ENCODE results near the gene CNNM3. TPM values are rescaled to one million over a fixed set of nuclear protein-coding genes. Genes with fewer than 3 reads are reported as not detected.

The CNNM3 gene
- total and polyA plus RNA-seq, 4 donors = 10.0 to 19.8 (median 16.1) TPM

GRCh38 chr2:96881349-96882195, 65.5 kb downstream of the CNNM3 start:
- TF ChIP-seq FOXA2 (IDR thresholded peaks at IDR 0.05) = no peak
- TF ChIP-seq NR2F2 (IDR thresholded peaks at IDR 0.05) = no peak
- TF ChIP-seq ATF3 (IDR thresholded peaks at IDR 0.05) = no peak
- TF ChIP-seq ZBTB33 (IDR thresholded peaks at IDR 0.05) = no peak
- TF ChIP-seq YY1 (IDR thresholded peaks at IDR 0.05) = no peak
- no peak overlapping the region for H3K4me3 ChIP-seq (ENCODE audit: low read depth in 1 of 3, low read length in 3 of 3)
- no peaks in the 10 kb centered on the region for H3K9me3 ChIP-seq (ENCODE audit: control insufficient read depth in 4 of 4, low read length in 3 of 4)
- H3K27ac ChIP-seq (ENCODE audit: low read depth in 1 of 2, low read length in 2 of 2) = no peak overlapping the region
- H3K4me1 ChIP-seq (ENCODE audit: control insufficient read depth in 4 of 4, insufficient read depth in 4 of 4, low read length in 3 of 4) = peaks cover 0 to 12% (median 0%) of the 10 kb centered on the region in 4 donors
- WGBS = 82% methylated on average over 10 of the region's 10 CpGs
- H3K9ac ChIP-seq (ENCODE audit: low read depth in 1 of 2, low read length in 2 of 2) = no peak overlapping the region
- DNase-seq (ENCODE audit: low spot score) = no peak
- no peaks in the 10 kb centered on the region for H3K36me3 ChIP-seq (ENCODE audit: control insufficient read depth in 4 of 4, insufficient read depth in 3 of 4, low read depth in 1 of 4, low read length in 3 of 4)
- no peaks in the 10 kb centered on the region for H3K27me3 ChIP-seq (ENCODE audit: control insufficient read depth in 4 of 4, insufficient read depth in 4 of 4, low read length in 3 of 4)

GRCh38 chr2:96882230-96882629, 66.2 kb downstream of the CNNM3 start:
- no peak for TF ChIP-seq TAF1 (conservative IDR thresholded peaks at IDR 0.05)
- no peak for TF ChIP-seq MAX (IDR thresholded peaks at IDR 0.05)
- no peak for TF ChIP-seq YY1 (IDR thresholded peaks at IDR 0.05)
- no peak for TF ChIP-seq GABPA (IDR thresholded peaks at IDR 0.05 in 1 of 2, conservative IDR thresholded peaks at IDR 0.05 in 1 of 2)
- no peak for TF ChIP-seq ZBTB33 (IDR thresholded peaks at IDR 0.05)
- TF ChIP-seq CTCF (IDR thresholded peaks at IDR 0.05; ENCODE audit: low read depth, low read length, missing input control) = no peak
- TF ChIP-seq SP1 (IDR thresholded peaks at IDR 0.05) = no peak
- no peak for TF ChIP-seq FOXA2 (IDR thresholded peaks at IDR 0.05)
- H3K4me3 ChIP-seq (ENCODE audit: low read depth in 1 of 3, low read length in 3 of 3) = no peak overlapping the region
- H3K9ac ChIP-seq (ENCODE audit: low read depth in 1 of 2, low read length in 2 of 2) = no peak overlapping the region
- H3K36me3 ChIP-seq (ENCODE audit: control insufficient read depth in 4 of 4, insufficient read depth in 3 of 4, low read depth in 1 of 4, low read length in 3 of 4) = no peaks in the 10 kb centered on the region
- no peak overlapping the region for H3K27ac ChIP-seq (ENCODE audit: low read depth in 1 of 2, low read length in 2 of 2)
- peaks cover 0 to 12% (median 0%) of the 10 kb centered on the region in 4 donors for H3K4me1 ChIP-seq (ENCODE audit: control insufficient read depth in 4 of 4, insufficient read depth in 4 of 4, low read length in 3 of 4)
- 81% methylated on average over 12 of the region's 12 CpGs for WGBS
- DNase-seq (ENCODE audit: low spot score) = no peak
- H3K27me3 ChIP-seq (ENCODE audit: control insufficient read depth in 4 of 4, insufficient read depth in 4 of 4, low read length in 3 of 4) = no peaks in the 10 kb centered on the region
- H3K9me3 ChIP-seq (ENCODE audit: control insufficient read depth in 4 of 4, low read length in 3 of 4) = no peaks in the 10 kb centered on the region

All from liver (tissue), 9 donors.